ENCODE data around the gene TIRAP. TPM values are rescaled to one million over a fixed set of nuclear protein-coding genes. Genes with fewer than 3 reads are reported as not detected.

Gene TIRAP
- total and polyA plus RNA-seq, 9 of the 15 experiments (the other 6 are each of a cell fraction or from before 2014, with no cell fraction given): 0.60 to 8.7 (median 3.7) TPM

DNA sequence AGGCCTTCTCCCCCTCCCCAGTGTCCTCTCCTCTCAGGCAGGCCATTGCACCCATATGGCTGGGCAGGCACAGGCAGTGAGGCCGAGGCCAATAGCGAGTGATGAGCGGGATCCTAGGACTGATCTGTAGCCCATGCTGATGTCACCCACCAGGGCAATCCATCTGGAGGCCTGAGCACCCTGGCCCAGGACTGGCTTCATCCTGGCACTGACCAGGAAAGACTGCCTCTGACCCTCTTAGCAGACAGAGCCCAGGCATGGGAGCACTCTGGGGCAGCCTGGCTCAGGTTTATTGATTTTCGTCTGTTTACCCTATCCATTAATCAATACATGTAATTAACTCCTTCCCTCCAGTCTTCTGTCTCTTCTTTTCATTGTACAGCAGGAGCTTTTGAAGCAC lies 5.1 kb upstream of the TIRAP start (continued):
- TF ChIP-seq ARID4B (CRISPR knock-in tag; IDR thresholded peaks at IDR 0.05) (no peak), ARID1B (IDR thresholded peaks at IDR 0.05) (no peak), ZNF384 (IDR thresholded peaks at IDR 0.05; ENCODE audit: low read depth, low read length) (no peak), ZFPM2 (CRISPR knock-in tag; IDR thresholded peaks at IDR 0.05) (no peak), NFATC3 (IDR thresholded peaks at IDR 0.05) (no peak), HMG20B (CRISPR knock-in tag; IDR thresholded peaks at IDR 0.05) (no peak), SIX5 (IDR thresholded peaks at IDR 0.05; ENCODE audit: borderline replicate concordance in 1 of 2, insufficient read depth in 1 of 2, low read depth in 1 of 2, low read length in 2 of 2) (no peak), CAMTA2 (CRISPR knock-in tag; conservative IDR thresholded peaks at IDR 0.05) (no peak)

Measured in K562 (cell line).